K562 (cell line): ENCODE measurements around the gene MICU1. TPM values are rescaled to one million over a fixed set of nuclear protein-coding genes. Genes with fewer than 3 reads are reported as not detected.

Source experiments
- ATAC-seq: fragments of 200-7000 bp; cut with Tn5 transposase; 3 replicates; pipeline ENCODE4 v1.9.1; 2020; ENCODE audit warnings: moderate library complexity
- BruUV-seq: library from RNA; stranded (reverse); fragments of 400-500 nt; replicated peaks from 2 replicates; lab custom pipeline; 2021; lab: Mats Ljungman, UMichigan
- CTCF ChIA-PET: fragments of 300-600 bp; formaldehyde crosslinking; extraction: SDS; loops from one replicate; lab custom pipeline; 2021; ENCODE audit warnings: low intra/inter-chr PET ratio; lab: Yijun Ruan, JAX
- POLR2A ChIA-PET: fragments of 300-600, 350-650 bp; sonication (Branson Sonifier 250); formaldehyde crosslinking; extraction: SDS; loops from one replicate; lab custom pipeline; 2021; ENCODE audit warnings: antibody characterized with exemption, inconsistent platforms; lab: Yijun Ruan, JAX
- DNase-seq, 4 experiments: peaks; one replicate each; pipeline versions ENCODE4 v3.0.0 to v3.0.0-alpha.2; 2011 to 2018; ENCODE audit warnings: low spot score in 3 of 4, mixed read lengths in 3 of 4; ENCODE audit errors: extremely low read depth in 1 of 4
- FAIRE-seq: peaks from 2 replicates; lab custom pipeline; 2011; peaks lifted over from hg19 to GRCh38; lab: Jason Lieb, UNC
- H2AFZ ChIP-seq: 2 replicates; pipeline ENCODE4 v1.6.0; 2011; ENCODE audit warnings: low read depth, low read length, control low read depth, inconsistent platforms
- H3K27ac ChIP-seq: fragments of 200-600 bp; 3 replicates; pipeline ENCODE4 v1.8.0; 2011; ENCODE audit warnings: low read depth, mild to moderate bottlenecking, control low read depth, inconsistent platforms, low read length, moderate library complexity, mixed read lengths; ENCODE audit errors: extremely low read depth
- H3K27me3 ChIP-seq, 2 experiments: fragments of 300-600 bp in 1 of 2; 2 replicates in 1 of 2; 3 replicates in 1 of 2; pipeline versions ENCODE4 v1.6.0 to v1.8.0; 2011; ENCODE audit warnings: inconsistent platforms in 2 of 2, low read length in 2 of 2, mild to moderate bottlenecking in 1 of 2, mixed read lengths in 1 of 2, moderate library complexity in 1 of 2; ENCODE audit not compliant: control insufficient read depth in 2 of 2, insufficient read depth in 2 of 2
- H3K36me3 ChIP-seq: fragments of 300-600 bp; 3 replicates; pipeline ENCODE4 v1.8.0; 2011; ENCODE audit warnings: mild to moderate bottlenecking, low read length, inconsistent platforms; ENCODE audit not compliant: control insufficient read depth, insufficient read depth
- H3K4me1 ChIP-seq, 2 experiments: fragments of 200-600 bp in 1 of 2; replicated peaks in 1 of 2; 2 replicates in 1 of 2; 3 replicates in 1 of 2; pipeline versions ENCODE4 v1.5.1 to v1.8.0; 2011; ENCODE audit warnings: inconsistent platforms in 2 of 2, low read length in 2 of 2, mild to moderate bottlenecking in 1 of 2, mixed read lengths in 1 of 2, moderate library complexity in 1 of 2; ENCODE audit not compliant: control insufficient read depth in 2 of 2, insufficient read depth in 2 of 2
- H3K4me2 ChIP-seq: 2 replicates; pipeline ENCODE4 v1.6.1; 2011; ENCODE audit warnings: low read length, control low read depth, inconsistent platforms, mixed read lengths; ENCODE audit not compliant: insufficient read depth
- H3K4me3 ChIP-seq: fragments of 200-600 bp; sonication (generic), shearing (Covaris generic); 2 replicates; pipeline ENCODE4 v1.5.1; 2016; ENCODE audit warnings: control low read depth, inconsistent platforms
- H3K79me2 ChIP-seq: fragments of 200-600 bp; 3 replicates; pipeline ENCODE4 v1.8.0; 2011; ENCODE audit warnings: low read length, inconsistent platforms; ENCODE audit not compliant: control insufficient read depth, insufficient read depth
- H3K9ac ChIP-seq, 2 experiments: 2 replicates each; pipeline versions ENCODE4 v1.6.0 to v1.6.1; 2011; ENCODE audit warnings: low read depth in 2 of 2, low read length in 2 of 2, control low read depth in 1 of 2, inconsistent platforms in 1 of 2, mild to moderate bottlenecking in 1 of 2, mixed read lengths in 1 of 2; ENCODE audit not compliant: insufficient read depth in 1 of 2
- H3K9me1 ChIP-seq: one replicate; pipeline ENCODE4 v1.6.0; 2011; ENCODE audit warnings: inconsistent platforms, mild to moderate bottlenecking, low read length, moderate library complexity; ENCODE audit not compliant: control insufficient read depth, insufficient read depth
- H3K9me3 ChIP-seq: replicated peaks from 2 replicates; pipeline ENCODE4 v1.5.1; 2011; ENCODE audit warnings: low read depth, low read length, inconsistent platforms; ENCODE audit not compliant: control insufficient read depth, insufficient read depth
- H4K20me1 ChIP-seq: replicated peaks from 2 replicates; pipeline ENCODE4 v1.6.1; 2011; ENCODE audit warnings: low read length, inconsistent platforms, mixed read lengths; ENCODE audit not compliant: control insufficient read depth, insufficient read depth
- DACH1 ChIP-seq: fragments of 450-650 bp; IDR thresholded peaks from 2 replicates; pipeline ENCODE4 v1.6.1; 2018; ENCODE audit not compliant: partially characterized antibody
- HNRNPH1 ChIP-seq: fragments of 200-400 bp; formaldehyde crosslinking; optimal IDR thresholded peaks from 2 replicates; pipeline ENCODE3; 2017; ENCODE audit warnings: low read depth, mild to moderate bottlenecking, low read length, moderate library complexity
- HSF4 ChIP-seq: fragments of 250-450 bp; sonication (Bioruptor Pico); IDR thresholded peaks from 2 replicates; pipeline ENCODE4 v2.1.2; 2022; ENCODE audit warnings: mild to moderate bottlenecking, moderate library complexity, borderline replicate concordance
- NFE2L1 ChIP-seq: fragments of 450-650 bp; IDR thresholded peaks from 2 replicates; pipeline ENCODE4 v1.6.1; 2016; ENCODE audit warnings: missing genetic modification characterization, low read depth, mild to moderate bottlenecking, missing compliant biosample characterization, moderate library complexity, borderline replicate concordance
- ZNF134 ChIP-seq: fragments of 250-450 bp; sonication (Bioruptor Pico); conservative IDR thresholded peaks from 2 replicates; pipeline ENCODE4 v1.4.0; 2020
- ZNF408 ChIP-seq: fragments of 250-450 bp; sonication (Bioruptor Pico); IDR thresholded peaks from 2 replicates; pipeline ENCODE4 v1.4.0; 2020; ENCODE audit warnings: low read depth, mild to moderate bottlenecking, moderate library complexity
- WGBS: fragments of 100-300 bp; shearing (Covaris generic); methylation state at CpG from one replicate; pipeline ENCODE4 v1.1.6; 2016; ENCODE audit warnings: low coverage, mixed read lengths; ENCODE audit not compliant: insufficient coverage; ENCODE audit errors: missing lambda C conversion rate; 5-methylcytosine and 5-hydroxymethylcytosine counted together
- in situ Hi-C: fragments of 300-500 bp; cut with MboI; formaldehyde crosslinking; loops from 4 replicates; pipeline ENCODE4 v1.15.0; 2018; ENCODE audit warnings: inconsistent platforms, mixed read lengths
- intact Hi-C: fragments of 100-400 bp; cut with micrococcal nuclease; formaldehyde crosslinking; loops from 2 replicates; pipeline ENCODE4 v1.14.2; 2022
- polyA plus RNA-seq, 8 experiments: library from polyadenylated mRNA; depleted of rRNA in 4 of 8; stranded (reverse) in 5 of 8; unstranded in 3 of 8; fragments of >200 nt; fragmentation: Nextera tagmentation in 2 of 8; fragmentation: Illumina TruSeq in 1 of 8; extraction: Ambion mirVana in 2 of 8; extraction: Trizol in 1 of 8; gene quantifications; 2 replicates each; pipeline versions ENCODE4 v1.2.1 to v1.2.3, GENCODE V29; 2011 to 2014; ENCODE audit warnings: inconsistent platforms in 1 of 8, missing spikeins in 1 of 8
- total RNA-seq, 7 experiments: library from RNA; depleted of rRNA in 6 of 7; stranded (reverse); fragments of >200 nt in 6 of 7; fragmentation: Illumina TruSeq in 2 of 7; extraction: Trizol in 2 of 7; gene quantifications; 2 replicates each; pipeline versions ENCODE4 v1.2.1 to v1.2.3, GENCODE V29; 2011 to 2021; ENCODE audit warnings: low replicate concordance in 1 of 7
- TF ChIP-seq, protein P1 (sequence below): fragments of 250-450 bp; sonication (Bioruptor Pico); IDR thresholded peaks from 2 replicates; pipeline ENCODE4 v1.9.0; 2021; ENCODE audit warnings: mild to moderate bottlenecking, inconsistent platforms
- TF ChIP-seq, protein P2 (sequence below): fragments of 250-450 bp; sonication (Bioruptor Pico); IDR thresholded peaks from 2 replicates; pipeline ENCODE4 v1.8.0; 2021; ENCODE audit warnings: borderline replicate concordance, mild to moderate bottlenecking, moderate library complexity; ENCODE audit not compliant: poor library complexity, severe bottlenecking

MICU1 gene
- total and polyA plus RNA-seq, 9 of the 15 experiments (the other 6 are each of a cell fraction or from before 2014, with no cell fraction given): 29.3 to 76.8 (median 48.4) TPM

DNA sequence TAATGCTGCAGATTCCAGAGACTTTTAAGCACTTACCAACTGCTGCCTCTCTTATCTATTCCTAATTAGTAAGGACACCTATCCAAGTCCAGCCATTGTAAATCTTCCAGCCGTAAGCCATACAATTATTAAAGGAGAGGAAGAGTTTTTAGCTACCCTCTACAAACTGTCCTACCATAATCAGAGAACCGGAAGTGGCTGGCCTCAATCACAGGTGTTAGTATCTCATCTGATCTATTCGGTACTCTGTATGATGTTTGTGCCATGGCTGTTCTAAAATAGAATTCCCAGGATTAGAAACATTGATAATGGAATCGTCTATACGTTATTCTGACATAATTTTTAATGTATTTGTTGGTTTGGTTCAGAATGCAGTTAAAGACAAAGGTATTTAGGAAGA, 102.8 kb downstream of the MICU1 start:
- Histone ChIP-seq H3K79me2 (no peaks in the 10 kb centered on the region), H3K4me2 (no peak overlapping the region), H3K9me1 (no peaks in the 10 kb centered on the region), H3K36me3 (no peaks in the 10 kb centered on the region), H3K27me3 (no peaks in the 10 kb centered on the region), H3K4me3 (no peak overlapping the region), H2AFZ (no peak overlapping the region), H3K9me3 (no peaks in the 10 kb centered on the region), H3K9ac (no peak overlapping the region), H3K27ac (no peak overlapping the region), H3K4me1 (no peaks in the 10 kb centered on the region), H4K20me1 (no peaks in the 10 kb centered on the region)
- FAIRE-seq (no peak), DNase-seq (no peak), ATAC-seq (no peak)
- CTCF ChIA-PET: interaction anchor here (0.6 kb wide), 1 partner anchor 286 kb away, joined by 3 read pairs; no protein-coding TSS in a partner anchor
- in situ Hi-C loops: no loop called here
- 67% methylated on average over 5 of the region's 5 CpGs for WGBS
- POLR2A ChIA-PET: interaction anchor here (0.6 to 1.1 kb wide), 2 partner anchors 10 to 664 kb away, joined by 3 to 4 read pairs; no protein-coding TSS in a partner anchor
- intact Hi-C loops: no loop called here
- BruUV-seq: no TSS peak
- TF ChIP-seq ZNF134 (CRISPR knock-in tag) (no peak), HNRNPH1 (no peak), ZNF408 (no peak), NFE2L1 (tag) (no peak), HSF4 (CRISPR knock-in tag) (no peak), DACH1 (no peak)
- TF ChIP-seq, protein P1, sequence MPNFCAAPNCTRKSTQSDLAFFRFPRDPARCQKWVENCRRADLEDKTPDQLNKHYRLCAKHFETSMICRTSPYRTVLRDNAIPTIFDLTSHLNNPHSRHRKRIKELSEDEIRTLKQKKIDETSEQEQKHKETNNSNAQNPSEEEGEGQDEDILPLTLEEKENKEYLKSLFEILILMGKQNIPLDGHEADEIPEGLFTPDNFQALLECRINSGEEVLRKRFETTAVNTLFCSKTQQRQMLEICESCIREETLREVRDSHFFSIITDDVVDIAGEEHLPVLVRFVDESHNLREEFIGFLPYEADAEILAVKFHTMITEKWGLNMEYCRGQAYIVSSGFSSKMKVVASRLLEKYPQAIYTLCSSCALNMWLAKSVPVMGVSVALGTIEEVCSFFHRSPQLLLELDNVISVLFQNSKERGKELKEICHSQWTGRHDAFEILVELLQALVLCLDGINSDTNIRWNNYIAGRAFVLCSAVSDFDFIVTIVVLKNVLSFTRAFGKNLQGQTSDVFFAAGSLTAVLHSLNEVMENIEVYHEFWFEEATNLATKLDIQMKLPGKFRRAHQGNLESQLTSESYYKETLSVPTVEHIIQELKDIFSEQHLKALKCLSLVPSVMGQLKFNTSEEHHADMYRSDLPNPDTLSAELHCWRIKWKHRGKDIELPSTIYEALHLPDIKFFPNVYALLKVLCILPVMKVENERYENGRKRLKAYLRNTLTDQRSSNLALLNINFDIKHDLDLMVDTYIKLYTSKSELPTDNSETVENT (CRISPR knock-in tag): no peak
- TF ChIP-seq, protein P2, sequence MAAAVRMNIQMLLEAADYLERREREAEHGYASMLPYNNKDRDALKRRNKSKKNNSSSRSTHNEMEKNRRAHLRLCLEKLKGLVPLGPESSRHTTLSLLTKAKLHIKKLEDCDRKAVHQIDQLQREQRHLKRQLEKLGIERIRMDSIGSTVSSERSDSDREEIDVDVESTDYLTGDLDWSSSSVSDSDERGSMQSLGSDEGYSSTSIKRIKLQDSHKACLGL (CRISPR knock-in tag): no peak
